Activated CD4-positive, alpha-beta T cell treated with anti-CD3 and anti-CD28 coated beads, Interleukin-2, amount 10 ng/mL, durations not matched to agents 7 days and 5 days (primary cell): Measurements from ENCODE around the gene BMPR1B. TPM values are rescaled to one million over a fixed set of nuclear protein-coding genes. Genes with fewer than 3 reads are reported as not detected.

Experiments
- CTCF ChIA-PET: fragments of 350-600 bp; sonication (Branson Sonifier 250); formaldehyde crosslinking; loops from one replicate; lab custom pipeline; 2021; ENCODE audit warnings: antibody characterized with exemption; lab: Charles Lee
- POLR2A ChIA-PET: fragments of 350-600 bp; sonication (Branson Sonifier 250); formaldehyde crosslinking; loops from one replicate; lab custom pipeline; 2021; ENCODE audit warnings: antibody characterized with exemption; lab: Charles Lee
- DNase-seq: peaks from one replicate; pipeline ENCODE4 v3.0.0-alpha.2; 2020
- H3K27ac Mint-ChIP-seq: one replicate; pipeline ENCODE4 v1.8.0; 2021; ENCODE audit warnings: mild to moderate bottlenecking, moderate library complexity, mixed read lengths
- H3K27me3 Mint-ChIP-seq: one replicate; pipeline ENCODE4 v1.8.0; 2021; ENCODE audit warnings: mixed read lengths
- H3K36me3 Mint-ChIP-seq: one replicate; pipeline ENCODE4 v1.8.0; 2021; ENCODE audit warnings: low read depth, mixed read lengths
- H3K4me1 Mint-ChIP-seq: one replicate; pipeline ENCODE4 v1.8.0; 2021; ENCODE audit warnings: mixed read lengths
- H3K4me3 Mint-ChIP-seq: one replicate; pipeline ENCODE4 v1.8.0; 2021; ENCODE audit warnings: mild to moderate bottlenecking, moderate library complexity, mixed read lengths
- H3K9me3 Mint-ChIP-seq: one replicate; pipeline ENCODE4 v1.8.0; 2021; ENCODE audit warnings: mixed read lengths
- total RNA-seq, 2 experiments: library from RNA; stranded (reverse); gene quantifications; one replicate each; pipeline ENCODE4 v1.2.3, GENCODE V29; 2021

The BMPR1B gene
- total RNA-seq, 2 experiments from 2014 or later: not detected

DNA sequence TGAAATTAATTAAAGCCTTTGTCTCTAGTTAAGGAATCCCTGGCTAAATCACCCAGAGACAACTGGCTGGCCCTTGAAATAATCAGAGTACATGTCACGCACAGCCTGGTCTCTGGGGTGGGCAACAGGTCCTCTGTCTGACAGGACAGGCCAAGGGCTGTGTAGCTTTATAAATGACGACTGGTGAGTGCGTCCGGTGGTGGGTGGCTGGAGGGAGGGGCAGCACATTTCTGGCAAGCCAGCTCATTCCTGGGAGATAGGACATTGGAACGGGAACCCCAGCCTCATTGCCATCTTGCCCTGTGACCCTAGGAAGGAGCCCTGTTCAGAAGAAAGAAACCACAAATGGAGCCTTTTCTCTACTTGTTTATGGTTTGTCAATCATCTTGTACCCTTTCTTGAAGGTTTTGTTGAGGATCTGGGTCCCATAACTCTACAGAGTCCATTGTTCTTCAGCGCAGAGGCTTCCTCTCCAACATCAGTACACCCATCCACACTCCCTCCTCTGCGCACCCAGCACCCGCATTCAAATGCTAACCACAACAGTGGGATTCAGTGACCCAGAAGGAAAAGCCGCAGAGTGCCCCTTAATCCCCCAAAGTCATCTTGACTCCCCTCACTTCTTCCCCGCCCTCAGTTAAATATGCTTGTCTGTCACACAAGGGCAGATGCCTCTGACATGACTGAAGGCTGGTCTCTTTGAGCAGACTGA is 422.9 kb downstream of the BMPR1B start:
- H3K9me3 Mint-ChIP-seq: peaks cover 12% of the 10 kb centered on the region
- no peaks in the 10 kb centered on the region for H3K27me3 Mint-ChIP-seq
- CTCF ChIA-PET: no interaction called here
- no peak for DNase-seq
- H3K4me3 Mint-ChIP-seq: no peak overlapping the region
- peaks cover 5% of the 10 kb centered on the region for H3K4me1 Mint-ChIP-seq
- POLR2A ChIA-PET: no interaction called here
- H3K36me3 Mint-ChIP-seq: no peaks in the 10 kb centered on the region
- no peak overlapping the region for H3K27ac Mint-ChIP-seq

DNA sequence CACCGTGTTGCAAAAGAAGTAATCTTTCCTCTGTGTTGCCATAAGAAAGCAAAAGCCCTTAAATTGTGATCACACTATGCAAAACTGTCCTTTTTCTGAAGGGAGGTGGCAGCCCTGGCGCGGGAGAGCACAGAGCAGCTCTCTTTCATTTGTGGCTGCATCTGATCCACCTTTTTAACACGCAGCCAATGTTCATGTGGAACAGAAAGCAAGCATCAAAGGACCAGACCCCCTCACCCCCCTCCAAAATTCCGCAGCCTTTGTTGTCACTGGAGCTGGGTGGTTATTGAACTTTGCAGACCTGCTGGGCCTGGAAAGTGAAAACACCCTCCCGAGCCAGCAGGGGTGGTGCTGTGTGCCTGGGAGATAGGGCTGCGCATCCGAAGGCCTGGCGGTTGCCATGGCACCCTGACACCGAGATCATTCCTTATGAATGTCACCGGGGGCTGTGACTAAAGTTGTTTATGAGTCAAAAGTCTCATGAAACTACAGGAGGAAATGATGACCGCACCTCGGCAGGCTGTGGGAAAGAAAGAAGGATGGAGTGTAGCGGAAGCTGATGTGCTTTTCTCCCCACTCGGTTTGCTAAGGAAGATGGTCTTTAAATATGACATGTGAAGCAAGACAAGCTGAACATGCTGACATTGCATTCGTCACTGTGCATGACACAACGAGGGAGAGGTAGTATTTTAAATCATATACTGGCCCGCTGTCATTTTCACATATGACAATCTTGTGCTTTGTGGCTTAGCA is 423.7 kb downstream of the BMPR1B start:
- Mint-ChIP-seq H3K27me3 (no peaks in the 10 kb centered on the region), H3K27ac (no peak overlapping the region), H3K4me3 (no peak overlapping the region), H3K9me3 (peaks cover 12% of the 10 kb centered on the region), H3K4me1 (peaks cover 5% of the 10 kb centered on the region), H3K36me3 (no peaks in the 10 kb centered on the region)
- ChIA-PET CTCF (interaction anchor here (0.6 kb wide), 1 partner anchor 568 kb away, joined by 3 read pairs; no protein-coding TSS in a partner anchor), POLR2A (no interaction called here)
- DNase-seq: no peak

DNA sequence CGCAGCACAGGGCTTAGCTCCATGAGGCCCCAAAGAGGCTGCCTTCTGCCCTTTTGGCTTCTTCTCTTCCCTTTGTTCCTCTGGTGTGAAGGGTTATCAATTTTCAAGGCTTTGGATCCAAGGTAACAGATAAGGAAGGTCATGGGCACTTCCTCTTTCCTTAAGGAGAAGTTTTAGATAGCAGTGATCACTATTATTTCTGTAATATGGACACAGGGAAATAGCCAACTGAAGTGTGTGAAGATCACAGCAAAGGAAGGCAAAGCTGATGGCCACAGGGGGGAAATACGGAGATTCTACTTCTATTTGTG is 424.2 kb downstream of the BMPR1B start:
- peaks cover 5% of the 10 kb centered on the region for H3K4me1 Mint-ChIP-seq
- H3K27ac Mint-ChIP-seq: no peak overlapping the region
- H3K36me3 Mint-ChIP-seq: no peaks in the 10 kb centered on the region
- no peaks in the 10 kb centered on the region for H3K27me3 Mint-ChIP-seq
- DNase-seq: no peak
- ChIA-PET POLR2A (no interaction called here), CTCF (interaction anchor here (0.5 kb wide), 1 partner anchor 26 kb away, joined by 3 read pairs; no protein-coding TSS in a partner anchor)
- peaks cover 11% of the 10 kb centered on the region for H3K9me3 Mint-ChIP-seq
- no peak overlapping the region for H3K4me3 Mint-ChIP-seq

DNA sequence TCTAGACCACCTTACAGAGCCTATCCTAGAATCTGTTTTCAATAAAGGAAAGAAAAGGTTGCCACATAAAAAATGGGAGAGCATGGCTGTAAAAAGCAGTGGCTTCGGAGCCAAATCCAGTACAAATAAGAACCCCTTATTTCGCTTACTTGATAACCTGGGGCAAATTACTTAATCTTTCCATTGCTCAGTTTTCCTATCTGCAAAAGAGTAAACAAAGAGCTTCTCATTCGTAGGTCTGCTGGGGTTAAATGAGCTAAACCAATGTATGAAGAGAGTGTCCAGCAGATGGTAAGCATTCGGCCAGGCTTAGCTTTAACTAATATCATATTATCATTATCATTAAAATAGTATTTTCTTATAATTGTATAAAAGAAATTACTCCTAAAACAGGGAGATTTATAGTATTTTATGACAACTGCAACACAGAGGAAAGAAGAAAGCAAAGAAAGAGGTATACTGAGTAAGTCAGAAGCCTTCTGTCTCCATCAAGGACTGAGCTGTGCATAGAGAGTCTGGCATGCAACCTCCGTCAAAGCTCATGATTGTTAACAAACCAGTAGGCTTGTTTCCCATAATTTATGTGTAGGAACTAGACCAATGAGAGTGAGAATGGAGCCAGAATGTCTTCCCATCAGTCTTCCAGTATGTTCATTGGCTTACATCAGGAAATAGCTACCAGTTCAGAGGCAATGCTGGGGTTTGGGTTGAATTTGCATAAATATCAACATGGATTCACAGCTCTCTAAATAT is 426.1 kb downstream of the BMPR1B start:
- POLR2A ChIA-PET: no interaction called here
- H3K36me3 Mint-ChIP-seq: no peaks in the 10 kb centered on the region
- no peak overlapping the region for H3K27ac Mint-ChIP-seq
- H3K9me3 Mint-ChIP-seq: no peaks in the 10 kb centered on the region
- no peaks in the 10 kb centered on the region for H3K27me3 Mint-ChIP-seq
- peaks cover 6% of the 10 kb centered on the region for H3K4me1 Mint-ChIP-seq
- no peak for DNase-seq
- CTCF ChIA-PET: no interaction called here
- no peak overlapping the region for H3K4me3 Mint-ChIP-seq

DNA sequence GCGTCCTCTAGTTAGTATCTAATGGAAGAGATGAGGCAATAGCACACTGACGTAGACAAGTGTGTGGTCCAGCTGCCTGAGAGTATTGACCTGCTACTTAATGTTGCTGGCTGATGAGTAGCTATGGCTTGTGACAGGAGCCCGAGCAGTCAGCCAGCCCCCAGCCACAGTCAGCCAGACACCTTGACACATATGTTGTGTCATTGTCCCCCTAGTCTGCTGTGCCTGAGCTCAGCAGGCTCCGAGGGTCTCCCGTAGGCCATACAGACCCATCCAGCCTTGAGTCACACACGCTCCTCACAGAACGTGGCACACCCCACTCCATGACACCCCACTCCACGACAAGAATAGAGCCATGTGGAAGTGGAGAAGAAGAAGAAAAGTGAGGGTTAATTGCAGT is 428.9 kb downstream of the BMPR1B start:
- ChIA-PET CTCF (interaction anchor here (0.7 kb wide), 1 partner anchor 17 kb away, joined by 3 read pairs; no protein-coding TSS in a partner anchor), POLR2A (no interaction called here)
- H3K4me1 Mint-ChIP-seq: peaks cover 13% of the 10 kb centered on the region
- H3K4me3 Mint-ChIP-seq: no peak overlapping the region
- no peaks in the 10 kb centered on the region for H3K36me3 Mint-ChIP-seq
- no peaks in the 10 kb centered on the region for H3K9me3 Mint-ChIP-seq
- no peak for DNase-seq
- no peaks in the 10 kb centered on the region for H3K27me3 Mint-ChIP-seq
- H3K27ac Mint-ChIP-seq: no peak overlapping the region

DNA sequence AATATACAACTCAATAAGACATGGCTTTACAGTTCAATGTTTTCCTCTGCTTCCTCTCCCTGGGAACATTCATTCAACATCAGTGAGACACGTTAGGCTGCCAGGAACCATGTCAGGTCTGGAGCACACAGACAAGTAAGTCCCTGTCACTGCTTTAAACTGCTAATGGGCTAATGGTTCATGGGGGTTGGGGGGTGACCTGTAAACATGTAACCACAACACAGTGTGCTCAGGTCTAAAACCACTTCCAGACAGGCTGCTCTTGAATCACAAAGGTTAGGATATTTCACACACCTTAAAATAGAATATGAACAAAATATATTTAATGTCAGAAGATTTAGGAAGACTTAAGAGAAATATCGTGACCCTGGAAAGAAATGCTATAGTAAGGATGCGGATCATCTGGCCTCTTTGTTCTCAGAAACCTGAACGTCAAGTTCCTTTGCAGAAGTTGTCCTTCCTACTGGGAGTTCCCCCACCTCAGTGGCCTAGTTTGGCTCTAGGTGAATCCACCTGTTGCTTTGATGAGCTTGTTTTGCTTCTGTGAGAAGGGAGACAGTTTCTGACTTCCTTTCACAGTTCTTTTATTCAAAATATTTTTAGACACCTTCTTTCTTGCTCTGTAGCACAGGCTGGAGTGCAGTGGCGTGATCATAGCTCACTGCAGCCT is 431.1 kb downstream of the BMPR1B start:
- POLR2A ChIA-PET: no interaction called here

DNA sequence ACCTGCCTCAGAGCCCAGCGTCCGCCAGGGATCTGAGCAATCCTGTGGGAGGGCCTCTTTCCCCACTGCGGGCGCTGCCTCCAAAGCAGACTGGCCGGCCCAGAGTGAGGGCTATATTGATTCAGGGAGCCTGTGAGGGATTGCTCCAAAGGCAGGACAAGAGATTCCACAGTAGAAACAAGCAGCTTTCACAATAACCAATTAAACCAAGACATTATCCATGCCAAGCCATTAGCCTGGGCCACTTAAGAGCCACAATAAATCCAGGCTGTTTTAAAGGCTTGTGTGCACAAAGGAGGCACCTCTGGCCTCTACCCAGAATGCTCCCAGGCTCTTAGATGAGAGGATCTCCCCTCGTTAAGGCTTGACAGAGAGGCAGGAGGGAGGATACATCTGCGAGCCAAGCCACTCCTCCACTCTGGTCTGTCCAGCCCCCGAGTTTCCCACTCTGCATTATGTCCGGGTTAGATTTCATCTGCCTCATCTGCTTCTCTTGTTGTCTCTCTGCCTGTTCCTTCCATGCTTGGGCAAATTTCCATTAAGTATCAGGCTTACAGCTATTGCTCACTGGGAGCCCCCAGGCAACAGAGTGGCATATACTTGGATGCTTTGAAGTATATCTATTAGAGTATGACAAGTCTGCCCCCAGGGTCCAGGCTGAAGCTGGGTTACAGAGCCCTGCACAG is 433.1 kb downstream of the BMPR1B start:
- Mint-ChIP-seq H3K4me1 (peaks cover 18% of the 10 kb centered on the region), H3K4me3 (no peak overlapping the region), H3K36me3 (no peaks in the 10 kb centered on the region), H3K27ac (no peak overlapping the region), H3K27me3 (no peaks in the 10 kb centered on the region), H3K9me3 (no peaks in the 10 kb centered on the region)
- DNase-seq: no peak
- POLR2A ChIA-PET: no interaction called here
- CTCF ChIA-PET: no interaction called here

More for the DNA sequence above, 431.1 kb downstream of the BMPR1B start:
- CTCF ChIA-PET: no interaction called here
- H3K36me3 Mint-ChIP-seq: no peaks in the 10 kb centered on the region
- no peak overlapping the region for H3K4me3 Mint-ChIP-seq
- no peak for DNase-seq
- H3K27me3 Mint-ChIP-seq: no peaks in the 10 kb centered on the region
- no peaks in the 10 kb centered on the region for H3K9me3 Mint-ChIP-seq
- peaks cover 18% of the 10 kb centered on the region for H3K4me1 Mint-ChIP-seq
- peak overlapping the region; percentile 11 for H3K27ac Mint-ChIP-seq

DNA sequence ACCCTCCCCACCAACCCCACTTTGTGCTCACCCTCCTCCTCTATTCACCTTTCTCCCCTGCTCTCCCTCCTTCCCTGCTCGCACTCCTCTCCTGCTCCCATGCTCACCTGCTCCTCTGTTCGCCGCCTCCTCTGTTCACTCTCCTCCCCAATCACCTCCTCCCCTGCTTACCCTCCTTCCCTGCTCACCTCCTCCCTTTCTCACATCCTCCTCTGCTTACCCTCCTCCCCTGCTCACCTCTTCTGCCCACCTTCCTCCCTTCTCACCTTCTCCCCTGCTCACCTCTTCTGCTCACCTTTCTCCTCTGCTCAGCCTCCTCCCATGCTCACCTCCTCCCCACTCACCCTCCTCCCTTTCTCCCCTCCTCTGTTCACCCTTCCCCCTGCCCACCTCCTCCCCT is 433.8 kb downstream of the BMPR1B start:
- H3K36me3 Mint-ChIP-seq: no peaks in the 10 kb centered on the region
- no peak for DNase-seq
- H3K4me3 Mint-ChIP-seq: no peak overlapping the region
- ChIA-PET CTCF (no interaction called here), POLR2A (no interaction called here)
- H3K4me1 Mint-ChIP-seq: peaks cover 18% of the 10 kb centered on the region
- no peaks in the 10 kb centered on the region for H3K27me3 Mint-ChIP-seq
- no peaks in the 10 kb centered on the region for H3K9me3 Mint-ChIP-seq
- H3K27ac Mint-ChIP-seq: no peak overlapping the region

DNA sequence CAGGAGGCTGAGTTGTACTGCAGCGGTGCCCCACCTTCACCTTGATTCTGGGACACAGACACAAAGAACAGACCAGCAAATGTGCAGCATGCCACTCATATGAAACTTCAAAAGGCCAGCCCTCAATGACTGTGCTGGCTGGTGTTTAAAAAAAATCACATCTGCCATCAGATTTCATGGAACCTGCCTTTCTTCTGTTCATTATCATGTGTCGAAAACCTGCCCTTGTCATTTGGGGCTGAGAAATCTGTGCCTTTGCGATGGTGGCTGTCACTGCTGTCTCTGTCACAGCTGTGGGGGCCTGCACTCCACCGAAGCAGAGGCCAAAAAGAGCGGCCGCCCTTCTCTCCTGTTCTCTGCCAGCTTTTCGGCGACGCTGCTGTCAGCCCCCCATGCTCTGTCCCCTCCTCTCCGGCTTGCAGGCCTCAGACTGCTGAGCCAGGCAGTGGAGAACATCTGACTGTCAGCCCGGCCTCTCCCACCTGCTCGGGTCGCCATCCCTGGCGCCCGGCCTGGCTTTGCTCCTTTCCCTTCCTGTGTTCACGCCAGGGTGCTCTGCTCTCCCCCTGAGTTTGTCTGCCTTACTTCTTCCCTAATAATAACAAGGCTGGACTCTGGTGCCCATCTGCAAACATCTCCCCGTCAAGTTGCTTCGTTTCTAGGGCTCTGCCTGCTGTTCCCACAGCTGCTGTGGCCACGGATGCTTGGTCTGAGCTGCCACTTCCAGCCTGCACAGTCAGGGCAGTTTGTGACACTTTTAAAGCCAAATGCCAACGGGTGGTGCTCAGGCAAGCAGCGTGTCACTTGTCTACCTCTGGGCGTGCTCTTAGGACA is 435.9 kb downstream of the BMPR1B start:
- Mint-ChIP-seq H3K27ac (no peak overlapping the region), H3K27me3 (no peaks in the 10 kb centered on the region), H3K9me3 (no peaks in the 10 kb centered on the region), H3K36me3 (no peaks in the 10 kb centered on the region), H3K4me1 (peaks cover 15% of the 10 kb centered on the region), H3K4me3 (no peak overlapping the region)
- POLR2A ChIA-PET: no interaction called here
- CTCF ChIA-PET: no interaction called here
- no peak for DNase-seq

DNA sequence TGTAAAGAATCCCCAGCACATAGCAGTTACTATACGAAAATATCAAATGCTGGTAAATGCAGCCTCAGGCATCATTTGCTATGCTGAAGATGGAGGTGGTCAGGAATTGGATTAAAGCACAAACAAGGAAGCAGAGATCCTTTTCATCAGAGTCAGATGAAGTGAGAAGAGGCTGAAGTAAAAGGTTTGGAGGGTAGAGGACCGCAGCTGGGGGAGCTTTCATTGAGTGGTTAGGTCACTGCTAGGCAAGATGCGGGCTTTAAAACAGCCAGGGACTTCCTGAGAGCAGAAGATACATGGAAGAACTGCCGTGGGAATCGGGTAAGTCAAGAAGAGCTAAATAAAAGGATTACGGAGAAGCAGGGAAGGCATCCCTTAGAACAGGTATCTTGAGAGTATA is 439.6 kb downstream of the BMPR1B start:
- Mint-ChIP-seq H3K4me1 (peaks cover 4% of the 10 kb centered on the region), H3K9me3 (no peaks in the 10 kb centered on the region), H3K4me3 (no peak overlapping the region), H3K27ac (no peak overlapping the region), H3K27me3 (no peaks in the 10 kb centered on the region), H3K36me3 (no peaks in the 10 kb centered on the region)
- no peak for DNase-seq
- POLR2A ChIA-PET: no interaction called here
- CTCF ChIA-PET: interaction anchor here (0.6 kb wide), 1 partner anchor 101 kb away, joined by 3 read pairs; no protein-coding TSS in a partner anchor

DNA sequence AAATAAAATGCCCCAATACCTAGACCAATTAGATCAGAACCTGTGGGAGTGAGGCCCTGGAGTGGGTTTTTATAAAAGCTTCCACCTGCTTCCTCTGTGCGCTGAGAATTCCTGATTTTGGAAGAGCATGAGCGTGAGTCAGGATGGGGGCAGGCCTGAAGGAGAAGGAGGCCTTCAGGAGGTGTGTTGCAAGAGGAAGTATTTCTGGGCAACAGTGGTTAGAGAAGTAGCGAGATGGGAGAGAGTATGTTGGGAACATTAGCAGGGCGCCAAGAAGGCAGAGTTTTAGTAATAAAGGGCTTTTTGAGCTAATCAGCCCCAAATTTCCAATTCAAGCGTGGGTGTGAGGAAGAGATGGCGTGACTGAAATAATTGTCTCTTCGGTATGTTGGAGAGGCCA is 441.2 kb downstream of the BMPR1B start:
- no peaks in the 10 kb centered on the region for H3K27me3 Mint-ChIP-seq
- POLR2A ChIA-PET: no interaction called here
- H3K4me1 Mint-ChIP-seq: no peaks in the 10 kb centered on the region
- CTCF ChIA-PET: interaction anchor here (1.1 kb wide), 1 partner anchor 9 kb away, joined by 3 read pairs; no protein-coding TSS in a partner anchor
- H3K4me3 Mint-ChIP-seq: no peak overlapping the region
- no peaks in the 10 kb centered on the region for H3K9me3 Mint-ChIP-seq
- H3K36me3 Mint-ChIP-seq: no peaks in the 10 kb centered on the region
- DNase-seq: no peak
- H3K27ac Mint-ChIP-seq: no peak overlapping the region
